NK-92 treated with Interleukin-12 subunit alpha and Interleukin-12 subunit beta, amount 100 ng/mL, for 24 hours (cell line): ENCODE data around the gene TTC32.

Source experiments
- DNase-seq: peaks from one replicate; lab custom pipeline; 2025; lab: John Stamatoyannopoulos, UW

The TTC32 gene

GRCh38 chr2:19850056-19851050, 51.4 kb downstream of the TTC32 start:
- no peak for DNase-seq

DNA sequence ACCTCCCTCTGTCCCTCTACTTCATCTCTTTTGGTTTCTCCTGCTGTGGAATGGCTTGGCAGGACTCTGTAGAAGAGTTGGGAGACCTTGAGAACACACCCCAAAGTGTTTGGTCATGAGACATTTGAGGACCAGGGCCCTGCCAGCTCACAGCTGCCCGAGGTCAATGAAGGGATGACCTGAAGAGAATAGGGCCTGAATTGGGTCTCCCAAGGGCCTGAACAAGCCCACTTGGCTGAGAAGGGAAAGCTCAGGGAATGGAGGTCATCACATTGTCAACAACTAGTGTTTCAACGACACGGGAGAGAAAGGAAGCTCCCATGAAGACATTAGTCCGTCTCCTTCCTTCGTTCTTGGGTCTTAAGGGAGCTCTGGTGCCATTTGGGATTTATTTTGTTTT, 52.8 kb downstream of the TTC32 start:
- DNase-seq: no peak

DNA sequence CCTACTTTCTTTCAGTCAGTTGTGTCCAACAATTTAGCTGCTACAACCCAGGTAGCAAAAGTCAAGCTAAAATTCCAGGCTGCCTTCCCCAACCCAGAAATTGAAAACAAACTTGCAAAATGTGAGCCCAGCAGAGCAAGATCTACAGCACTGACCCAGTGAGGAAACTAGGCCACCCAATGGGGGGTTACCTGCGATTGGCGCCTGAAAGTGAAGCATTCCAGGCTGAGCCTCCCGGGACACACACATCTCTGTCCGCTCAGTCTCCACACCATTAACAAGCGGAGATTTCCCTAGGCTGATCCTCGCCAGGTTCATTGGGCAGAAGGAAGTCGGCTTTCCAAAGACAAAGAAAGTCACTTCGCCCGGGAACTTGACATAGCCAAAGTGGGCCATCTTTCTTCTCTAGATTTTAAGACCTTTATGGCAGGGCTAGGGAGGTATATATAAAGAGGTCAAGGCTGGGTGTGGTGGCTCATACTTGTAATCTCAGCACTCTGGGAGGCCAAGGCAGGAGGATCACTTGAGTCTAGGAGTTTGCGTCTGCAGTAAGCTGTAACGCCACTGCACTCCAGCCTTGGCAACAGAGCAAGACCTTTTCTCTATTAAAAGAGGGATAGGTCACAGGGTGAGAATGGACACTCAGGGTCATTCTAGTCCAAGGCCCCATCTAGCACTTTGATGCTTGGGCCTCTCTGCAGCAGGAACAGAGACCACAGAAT, 53.6 kb downstream of the TTC32 start:
- no peak for DNase-seq

DNA sequence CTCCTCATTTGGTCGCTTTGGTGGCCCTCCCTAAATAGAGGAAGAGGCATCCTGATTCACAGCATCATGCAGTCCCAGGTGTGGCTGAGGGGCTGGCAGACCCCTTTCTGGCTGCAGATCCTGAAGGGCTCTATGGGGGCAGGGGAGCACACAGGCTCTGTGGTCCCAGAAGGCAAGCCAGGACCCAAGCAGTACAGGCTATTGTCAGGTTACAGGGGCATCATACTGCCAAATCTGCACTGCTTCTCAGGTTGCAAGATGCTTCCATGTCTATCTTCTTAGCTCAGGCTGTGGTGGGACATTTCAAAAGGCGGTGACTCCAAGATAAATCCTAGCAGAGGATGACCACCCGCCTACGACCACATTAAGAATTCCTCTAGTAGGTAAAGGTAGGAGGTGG, 54.3 kb downstream of the TTC32 start:
- DNase-seq: no peak
